Keratinocyte (primary cell): ENCODE results near the gene ITIH6. TPM values are rescaled to one million over a fixed set of nuclear protein-coding genes. Genes with fewer than 3 reads are reported as not detected.

Source experiments
- DNase-seq: peaks from one replicate; pipeline ENCODE4 v3.0.0-alpha.2; 2011; ENCODE audit warnings: low read depth, missing footprints, low spot score
- FAIRE-seq: peaks from 2 replicates; lab custom pipeline; 2011; peaks lifted over from hg19 to GRCh38; lab: Jason Lieb, UNC
- H2AFZ ChIP-seq: 2 replicates; pipeline ENCODE4 v1.6.0; 2012; ENCODE audit warnings: low read length, control low read depth, inconsistent platforms; ENCODE audit not compliant: control insufficient read depth
- H3K27ac ChIP-seq: 2 replicates; pipeline ENCODE4 v1.5.1; 2011; ENCODE audit warnings: low read length; ENCODE audit not compliant: control insufficient read depth, insufficient read depth
- H3K27me3 ChIP-seq: 3 replicates; pipeline ENCODE4 v1.6.0; 2011; ENCODE audit warnings: low read length; ENCODE audit not compliant: control insufficient read depth, insufficient read depth; ENCODE audit errors: extremely low read depth
- H3K36me3 ChIP-seq, 2 experiments: 2 replicates in 1 of 2; 3 replicates in 1 of 2; pipeline ENCODE4 v1.5.1; 2011; ENCODE audit warnings: low read length in 2 of 2, mild to moderate bottlenecking in 1 of 2; ENCODE audit not compliant: control insufficient read depth in 2 of 2, insufficient read depth in 2 of 2; ENCODE audit errors: extremely low read depth in 1 of 2
- H3K4me1 ChIP-seq: 3 replicates; pipeline ENCODE4 v1.5.1; 2011; ENCODE audit warnings: low read length; ENCODE audit not compliant: control insufficient read depth, insufficient read depth; ENCODE audit errors: extremely low read depth
- H3K4me2 ChIP-seq: 3 replicates; pipeline ENCODE4 v1.6.0; 2011; ENCODE audit warnings: low read depth, low read length; ENCODE audit not compliant: control insufficient read depth, insufficient read depth; ENCODE audit errors: extremely low read depth
- H3K4me3 ChIP-seq, 3 experiments: fragments of 200-600 bp in 1 of 3; sonication (generic) in 1 of 3; 2 replicates in 2 of 3; 3 replicates in 1 of 3; pipeline ENCODE4 v1.5.1; 2011 to 2016; ENCODE audit warnings: low read length in 3 of 3, mild to moderate bottlenecking in 3 of 3, control low read depth in 2 of 3, inconsistent platforms in 1 of 3, low read depth in 1 of 3, mixed read lengths in 1 of 3, mixed run types in 1 of 3, moderate library complexity in 1 of 3; ENCODE audit not compliant: control insufficient read depth in 2 of 3, insufficient read depth in 2 of 3; ENCODE audit errors: extremely low read depth in 1 of 3
- H3K79me2 ChIP-seq: 2 replicates; pipeline ENCODE4 v1.6.0; 2012; ENCODE audit warnings: low read length; ENCODE audit not compliant: control insufficient read depth, insufficient read depth
- H3K9ac ChIP-seq: 3 replicates; pipeline ENCODE4 v1.6.0; 2011; ENCODE audit warnings: low read length; ENCODE audit not compliant: control insufficient read depth, insufficient read depth; ENCODE audit errors: extremely low read depth
- H3K9me1 ChIP-seq: 3 replicates; pipeline ENCODE4 v1.6.0; 2011; ENCODE audit warnings: low read length; ENCODE audit not compliant: control insufficient read depth, insufficient read depth; ENCODE audit errors: extremely low read depth
- H3K9me3 ChIP-seq: 2 replicates; pipeline ENCODE4 v1.5.1; 2012; ENCODE audit warnings: low read depth, low read length; ENCODE audit not compliant: control insufficient read depth
- H4K20me1 ChIP-seq: 3 replicates; pipeline ENCODE4 v1.6.0; 2011; ENCODE audit warnings: low read length; ENCODE audit not compliant: control insufficient read depth, insufficient read depth; ENCODE audit errors: extremely low read depth
- CTCF ChIP-seq, 3 experiments: IDR thresholded peaks in 1 of 3; conservative IDR thresholded peaks in 1 of 3; optimal IDR thresholded peaks in 1 of 3; 2 replicates in 2 of 3; 3 replicates in 1 of 3; pipeline versions ENCODE3 to v1.5.1; 2011; ENCODE audit warnings: low read length in 3 of 3, mild to moderate bottlenecking in 3 of 3, moderate library complexity in 2 of 3, control low read depth in 1 of 3, inconsistent platforms in 1 of 3; ENCODE audit not compliant: insufficient read depth in 2 of 3; ENCODE audit errors: extremely low read depth in 1 of 3
- EZH2 ChIP-seq: IDR thresholded peaks from one replicate; pipeline ENCODE4 v1.6.1; 2012; ENCODE audit warnings: inconsistent platforms, mild to moderate bottlenecking, low read length, moderate library complexity
- dilution Hi-C: fragments of 300-500 bp; cut with MboI; formaldehyde crosslinking; loops from one replicate; pipeline ENCODE4 v1.7.0; 2020; ENCODE audit warnings: low sequenced_read_pairs; ENCODE audit not compliant: extremely low pct_ligation_motif_present
- polyA plus RNA-seq, 5 experiments: library from polyadenylated mRNA; depleted of rRNA in 3 of 5; stranded (reverse) in 3 of 5; stranded (forward) in 1 of 5; unstranded in 1 of 5; fragments of >200 nt; gene quantifications; 1 replicate in 1 of 5; 2 replicates in 3 of 5; 3 replicates in 1 of 5; pipeline versions ENCODE4 v1.2.1 to v1.2.3, GENCODE V29; 2011 to 2012; ENCODE audit warnings: missing spikeins in 2 of 5, low read depth in 1 of 5, low replicate concordance in 1 of 5

The ITIH6 gene
- polyA plus RNA-seq, 1 donor (not counting 4 experiments of a cell fraction or from before 2014, with no cell fraction given), result not detected

- dilution Hi-C loops, result no loop called here
- DNase-seq, result no peak
- Histone ChIP-seq H3K79me2 (no peaks in the 10 kb centered on the region), H3K9ac (no peak overlapping the region), H3K36me3 (no peaks in the 10 kb centered on the region), H3K4me1 (no peaks in the 10 kb centered on the region), H3K27ac (no peak overlapping the region), H3K9me3 (no peaks in the 10 kb centered on the region), H4K20me1 (no peaks in the 10 kb centered on the region), H2AFZ (no peak overlapping the region), H3K4me3 (no peak overlapping the region), H3K4me2 (no peak overlapping the region), H3K27me3 (no peaks in the 10 kb centered on the region), H3K9me1 (no peaks in the 10 kb centered on the region)
- TF ChIP-seq EZH2 (no peak), CTCF (optimal IDR thresholded peaks at IDR 0.05 in 1 of 3, IDR thresholded peaks at IDR 0.05 in 1 of 3, conservative IDR thresholded peaks at IDR 0.05 in 1 of 3; ENCODE audit: extremely low read depth in 1 of 3, insufficient read depth in 2 of 3, low read length in 3 of 3) (no peak)
- FAIRE-seq, result no peak
Observed at GRCh38 chrX:54820737-54821136, 22.7 kb upstream of the ITIH6 start.

DNA sequence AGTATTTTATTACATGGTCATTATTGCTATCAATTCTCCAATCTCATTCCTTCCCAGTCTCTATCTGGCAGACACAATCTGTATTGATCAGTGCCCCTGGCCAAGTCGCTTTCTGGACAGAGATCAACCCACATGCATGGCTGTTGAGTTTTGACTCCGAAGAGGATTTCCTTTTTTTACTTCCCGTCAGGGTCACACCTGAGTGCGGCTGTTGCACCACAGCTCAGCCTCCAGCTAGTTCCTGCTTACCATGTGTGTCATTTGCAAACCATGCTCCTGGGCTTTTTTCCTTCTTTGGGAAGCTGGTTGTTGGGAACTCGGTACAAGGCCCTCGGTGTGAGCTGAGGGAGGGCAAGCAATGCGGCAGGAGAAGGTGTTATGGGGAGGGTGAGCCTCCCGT is 21.1 kb upstream of the ITIH6 start:
- Histone ChIP-seq H3K9me3 (no peaks in the 10 kb centered on the region), H3K36me3 (peaks cover 0 to 4% of the 10 kb centered on the region in 2 experiments), H3K27ac (no peak overlapping the region), H4K20me1 (no peaks in the 10 kb centered on the region), H3K4me1 (no peaks in the 10 kb centered on the region), H3K27me3 (no peaks in the 10 kb centered on the region), H3K4me3 (no peak overlapping the region), H3K9me1 (no peaks in the 10 kb centered on the region), H3K79me2 (no peaks in the 10 kb centered on the region), H2AFZ (no peak overlapping the region), H3K4me2 (no peak overlapping the region), H3K9ac (no peak overlapping the region)
- no peak for TF ChIP-seq CTCF (optimal IDR thresholded peaks at IDR 0.05 in 1 of 3, IDR thresholded peaks at IDR 0.05 in 1 of 3, conservative IDR thresholded peaks at IDR 0.05 in 1 of 3; ENCODE audit: extremely low read depth in 1 of 3, insufficient read depth in 2 of 3, low read length in 3 of 3)
- no peak for TF ChIP-seq EZH2
- dilution Hi-C loops, result no loop called here
- DNase-seq (no peak), FAIRE-seq (no peak)
